Adrenal gland (tissue), 5 donors: Measurements from ENCODE around the gene ZNF516.

Experiments
- POLR2A ChIP-seq, 2 donors: fragments of 450-650 bp; IDR thresholded peaks; one replicate each; pipeline ENCODE4 v1.6.1; 2017; ENCODE audit warnings: antibody characterized with exemption in 2 of 2, mild to moderate bottlenecking in 2 of 2, moderate library complexity in 1 of 2
- TF ChIP-seq, protein P1 (sequence below), 6 experiments: fragments of 450-650 bp in 4 of 6; fragments of 200-600 bp in 2 of 6; sonication (generic) in 1 of 6; IDR thresholded peaks; 1 replicate in 5 of 6; 2 replicates in 1 of 6; pipeline versions ENCODE4 v1.5.1 to v1.8.0; 2016 to 2021; ENCODE audit warnings: antibody characterized with exemption in 6 of 6, mild to moderate bottlenecking in 2 of 6, moderate library complexity in 1 of 6
- donor health status: DM: no; HTN: no; CAD: no.

DNA sequence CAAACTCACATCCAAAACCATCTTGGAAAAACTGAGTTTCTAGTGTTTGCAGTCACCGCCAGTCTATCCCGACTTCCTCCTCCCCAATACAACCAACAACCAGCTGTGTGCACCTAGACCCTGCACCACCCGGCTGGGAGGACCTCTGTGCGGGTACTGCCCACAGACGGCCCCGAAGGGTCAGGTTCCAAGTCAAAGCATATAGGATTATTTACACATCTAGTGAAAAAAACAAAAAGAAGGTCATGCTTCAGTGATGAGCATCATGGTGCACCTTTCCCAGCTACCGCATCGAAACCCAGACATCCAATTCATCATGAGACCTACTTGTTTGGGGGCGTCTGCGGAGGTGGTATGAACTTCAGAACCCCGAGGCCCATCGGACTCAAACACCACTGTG lies 124.8 kb downstream of the ZNF516 start:
- TF ChIP-seq, protein P1, sequence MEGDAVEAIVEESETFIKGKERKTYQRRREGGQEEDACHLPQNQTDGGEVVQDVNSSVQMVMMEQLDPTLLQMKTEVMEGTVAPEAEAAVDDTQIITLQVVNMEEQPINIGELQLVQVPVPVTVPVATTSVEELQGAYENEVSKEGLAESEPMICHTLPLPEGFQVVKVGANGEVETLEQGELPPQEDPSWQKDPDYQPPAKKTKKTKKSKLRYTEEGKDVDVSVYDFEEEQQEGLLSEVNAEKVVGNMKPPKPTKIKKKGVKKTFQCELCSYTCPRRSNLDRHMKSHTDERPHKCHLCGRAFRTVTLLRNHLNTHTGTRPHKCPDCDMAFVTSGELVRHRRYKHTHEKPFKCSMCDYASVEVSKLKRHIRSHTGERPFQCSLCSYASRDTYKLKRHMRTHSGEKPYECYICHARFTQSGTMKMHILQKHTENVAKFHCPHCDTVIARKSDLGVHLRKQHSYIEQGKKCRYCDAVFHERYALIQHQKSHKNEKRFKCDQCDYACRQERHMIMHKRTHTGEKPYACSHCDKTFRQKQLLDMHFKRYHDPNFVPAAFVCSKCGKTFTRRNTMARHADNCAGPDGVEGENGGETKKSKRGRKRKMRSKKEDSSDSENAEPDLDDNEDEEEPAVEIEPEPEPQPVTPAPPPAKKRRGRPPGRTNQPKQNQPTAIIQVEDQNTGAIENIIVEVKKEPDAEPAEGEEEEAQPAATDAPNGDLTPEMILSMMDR (IDR thresholded peaks at IDR 0.05): no peak
- TF ChIP-seq POLR2A (IDR thresholded peaks at IDR 0.05): no peak
